ENCODE measurements around the gene APOA1.

Gene APOA1

DNA sequence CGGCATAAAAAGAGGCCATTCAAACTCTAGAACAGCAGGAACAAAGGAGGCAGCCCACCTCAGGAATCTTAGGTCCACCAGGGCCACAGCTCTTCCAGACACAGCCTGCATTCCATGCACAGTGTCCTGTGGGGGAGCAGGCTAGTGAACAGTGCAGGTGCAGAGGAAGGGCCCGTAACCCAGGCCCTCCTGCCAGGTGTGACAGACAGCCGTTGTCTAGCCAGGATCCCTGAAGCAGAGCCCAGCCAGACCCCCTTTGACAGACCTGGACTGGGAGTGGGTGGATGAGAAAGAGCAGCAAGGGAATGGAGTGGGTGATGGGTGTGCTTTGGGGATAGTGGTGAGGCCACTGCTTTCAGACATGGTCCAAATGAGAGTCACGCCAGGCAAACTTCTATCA, 48.4 kb downstream of the APOA1 start:
- DNase-seq (ENCODE audit: low spot score) = no peak

DNA sequence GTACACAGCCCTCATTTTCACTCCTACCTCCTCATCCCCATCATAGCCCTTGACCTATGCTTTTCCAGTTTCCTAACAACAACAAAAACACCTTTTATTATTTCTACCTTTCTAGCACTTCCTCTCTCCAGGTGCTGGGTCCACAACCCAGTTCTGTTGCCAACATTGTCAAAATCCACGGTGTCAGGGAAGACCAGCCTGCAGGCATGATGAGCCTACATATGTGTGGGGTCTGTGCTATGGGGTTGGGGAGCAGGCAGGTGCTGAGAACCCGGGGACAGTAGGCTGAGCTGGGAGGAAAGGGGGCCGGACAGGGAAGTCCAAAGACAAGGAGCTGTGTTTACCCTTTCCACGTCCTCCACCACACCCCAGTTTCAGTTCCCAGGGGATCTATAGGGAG, 48.9 kb downstream of the APOA1 start:
- DNase-seq (ENCODE audit: low spot score) = no peak

DNA sequence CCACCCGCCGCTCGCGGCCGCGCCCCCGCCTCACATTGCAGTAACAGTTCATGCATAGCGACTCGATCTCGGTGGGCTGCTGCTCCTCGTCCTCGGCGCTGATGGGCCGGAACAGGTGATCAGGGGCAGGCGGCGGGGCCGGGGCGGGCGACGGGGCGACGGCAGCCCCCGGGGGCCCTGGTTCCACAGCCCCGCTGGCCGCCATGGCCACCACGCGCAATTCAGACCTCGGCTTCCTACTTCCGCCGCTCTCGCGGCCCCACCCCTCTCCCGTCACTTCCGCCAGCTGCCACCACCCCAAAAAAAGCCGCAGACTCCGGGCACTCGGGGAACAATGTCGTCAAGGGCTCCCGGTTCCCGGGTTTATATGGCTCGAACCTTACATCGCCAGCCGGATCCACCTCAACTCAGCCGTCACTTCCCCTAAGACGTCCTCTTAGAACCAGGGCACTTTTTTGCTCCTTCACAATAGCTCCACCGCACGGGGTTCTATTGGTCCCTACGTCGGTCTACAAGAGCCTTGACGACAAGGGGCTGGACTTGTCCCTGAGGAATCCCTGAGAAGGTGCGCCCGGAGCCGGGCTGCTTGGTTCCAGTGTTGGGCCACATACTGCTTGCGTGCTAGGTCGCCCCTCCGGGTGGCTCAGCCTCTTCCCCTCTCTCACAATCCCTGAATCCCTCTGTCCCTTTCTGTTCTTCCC, 49.5 kb downstream of the APOA1 start, which contains the start of gene ZPR1:
ZPR1 (minus strand) TSS at position 238 of the 701 bp plus-strand sequence; CDS start at position 205, 33 bp downstream.
- peak; percentile 82 for DNase-seq (ENCODE audit: low spot score)

DNA sequence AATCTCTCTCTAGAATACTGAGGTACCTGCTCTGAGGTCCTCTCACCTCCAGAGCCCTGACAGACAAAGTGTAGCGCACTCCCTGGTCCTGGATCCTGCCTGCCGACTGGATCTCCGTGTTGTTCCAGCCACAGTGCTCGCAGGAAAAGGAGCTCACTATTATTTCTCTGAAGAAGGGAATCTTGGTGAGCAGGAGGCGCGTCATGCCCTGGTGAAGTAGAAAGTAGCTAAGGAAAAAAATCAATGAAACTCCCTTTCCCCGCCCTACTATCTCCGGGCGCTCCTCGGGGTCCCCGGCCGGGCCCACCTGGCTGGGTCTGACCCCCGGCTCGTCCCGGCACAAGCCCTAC, 50.0 kb downstream of the APOA1 start:
- DNase-seq (ENCODE audit: low spot score) = no peak

DNA sequence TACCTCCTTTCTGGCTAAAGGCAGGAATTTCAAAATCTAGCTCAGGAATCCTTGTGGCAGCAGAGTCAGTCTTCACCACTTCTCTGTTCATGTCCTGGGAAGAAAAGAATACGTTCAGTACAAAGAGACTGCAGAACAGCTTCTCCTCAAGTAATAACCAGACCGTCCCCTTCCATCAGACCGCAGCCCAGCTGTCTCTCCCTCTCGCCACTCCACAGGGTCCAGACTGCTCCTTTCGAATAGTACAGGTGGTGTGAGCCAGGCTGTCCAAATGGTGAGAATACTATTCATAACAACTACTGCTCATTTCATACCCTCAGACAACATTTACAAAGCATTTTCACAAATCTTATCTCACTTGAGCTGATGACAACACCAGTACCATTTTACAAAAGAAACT, 50.5 kb downstream of the APOA1 start:
- no peak for DNase-seq (ENCODE audit: low spot score)

DNA sequence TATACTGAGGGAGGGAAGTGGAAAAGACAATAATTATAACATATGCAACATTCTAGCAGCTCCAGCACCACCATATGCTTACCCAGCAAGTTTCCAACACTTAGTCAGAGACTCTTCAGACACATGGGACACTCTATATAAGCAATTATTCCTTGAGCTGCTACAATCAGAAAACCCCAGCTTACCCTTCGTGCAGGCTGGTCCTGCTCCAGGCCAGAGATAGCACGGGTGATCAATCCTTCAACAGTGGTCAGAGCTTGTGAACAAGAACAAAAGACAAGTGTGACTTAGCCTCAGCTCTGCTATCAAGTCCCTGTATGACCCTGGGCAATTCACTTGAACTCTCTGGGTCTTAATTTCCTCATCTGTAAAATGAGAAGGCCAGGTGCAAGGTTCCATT, 51.1 kb downstream of the APOA1 start:
- DNase-seq (ENCODE audit: low spot score) = no peak
